Astrocyte of the spinal cord (primary cell): Measurements from ENCODE around the gene RERE.

Experiments
- DNase-seq: peaks from one replicate; pipeline ENCODE4 v3.0.0; 2011; ENCODE audit warnings: low read depth, low spot score
- H3K4me3 ChIP-seq: 2 replicates; pipeline ENCODE4 v1.5.1; 2011; ENCODE audit warnings: low read depth, mild to moderate bottlenecking, low read length, moderate library complexity
- CTCF ChIP-seq: IDR thresholded peaks from 2 replicates; pipeline ENCODE4 v1.5.1; 2012; ENCODE audit warnings: low read depth, mild to moderate bottlenecking, low read length, inconsistent platforms
- in situ Hi-C: cut with HindIII; loops from 2 replicates; pipeline ENCODE4 v1.10.0; 2017; ENCODE audit warnings: low sequenced_read_pairs

RERE gene

DNA sequence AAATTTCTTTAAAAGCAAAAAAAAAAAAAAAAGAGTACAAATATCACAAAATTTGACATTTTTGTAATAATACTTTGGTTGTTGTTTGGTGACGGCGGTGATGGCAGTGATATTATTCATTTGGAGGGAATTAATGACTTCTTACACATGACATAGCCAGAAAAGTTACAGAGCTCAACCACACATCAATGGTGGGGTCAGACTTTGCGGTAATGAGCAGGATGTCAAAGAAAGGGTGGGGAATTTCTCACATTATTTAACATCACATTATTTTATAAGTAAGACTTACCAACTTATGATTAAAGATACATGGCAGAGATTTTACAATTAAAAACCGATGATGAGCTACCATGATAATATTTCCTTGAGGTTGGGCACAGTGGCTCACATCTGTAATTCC lies 248.2 kb downstream of the RERE start:
- TF ChIP-seq CTCF = no peak
- no peak overlapping the region for H3K4me3 ChIP-seq
- DNase-seq = no peak
- in situ Hi-C loops = no loop called here

- in situ Hi-C loops = no loop called here
- DNase-seq = no peak
- no peak overlapping the region for H3K4me3 ChIP-seq
- TF ChIP-seq CTCF = no peak
Measured at GRCh38 chr1:8568837-8569236, 248.6 kb downstream of the RERE start.

DNA sequence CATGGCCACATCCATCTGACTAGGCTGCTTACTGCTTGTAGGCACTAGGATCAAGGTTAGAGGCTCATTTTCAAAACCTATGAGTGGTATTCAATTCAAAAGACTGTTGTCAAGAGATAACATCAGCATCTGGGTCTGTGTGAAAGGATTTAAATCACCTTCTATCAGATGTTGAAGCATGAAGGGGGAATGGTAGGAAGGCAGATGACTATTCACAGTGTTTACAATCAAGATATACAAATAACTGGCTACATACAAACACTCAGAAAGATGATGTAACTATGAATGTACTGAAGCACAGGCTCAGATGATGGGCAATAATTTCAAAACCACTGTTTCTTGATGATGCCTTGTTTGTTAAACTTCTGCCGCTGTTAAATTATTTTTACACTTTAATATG lies 250.3 kb downstream of the RERE start:
- no peak for TF ChIP-seq CTCF
- in situ Hi-C loops = no loop called here
- H3K4me3 ChIP-seq = no peak overlapping the region
- DNase-seq = no peak

GRCh38 chr1:8565802-8566201 lies 251.6 kb downstream of the RERE start:
- no peak for DNase-seq
- H3K4me3 ChIP-seq = no peak overlapping the region
- in situ Hi-C loops = no loop called here
- TF ChIP-seq CTCF = no peak

DNA sequence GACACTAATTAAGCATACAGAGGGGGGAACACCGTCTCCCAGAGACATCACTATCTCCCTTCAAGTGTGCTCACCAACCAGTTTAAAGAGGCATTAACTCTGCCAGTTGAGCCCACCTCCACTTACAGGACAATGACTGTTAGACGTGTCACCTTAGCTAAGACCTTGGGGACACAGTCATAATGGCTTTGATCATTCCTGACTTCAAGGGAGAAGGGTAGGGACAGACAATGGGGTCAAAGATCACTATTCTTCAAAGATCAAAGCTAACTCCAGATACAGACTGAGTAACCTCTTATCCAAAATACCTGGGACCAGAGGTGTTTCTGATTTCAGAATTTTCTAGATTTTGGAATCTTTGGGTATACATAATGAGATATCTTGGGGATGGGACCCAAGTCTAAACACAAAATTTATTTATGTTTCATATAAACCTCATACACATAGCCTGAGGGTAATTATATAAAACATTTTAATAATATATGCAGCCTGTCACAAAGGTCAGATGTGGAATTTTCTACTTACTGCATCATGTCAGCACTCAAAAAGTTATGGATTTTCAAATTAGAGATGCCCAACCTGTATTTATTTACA lies 253.4 kb downstream of the RERE start:
- TF ChIP-seq CTCF = no peak

GRCh38 chr1:8562881-8563865 lies 254.3 kb downstream of the RERE start:
- DNase-seq = no peak
- in situ Hi-C loops = no loop called here
- no peak overlapping the region for H3K4me3 ChIP-seq
- TF ChIP-seq CTCF = no peak

More for the DNA sequence above, 253.4 kb downstream of the RERE start:
- in situ Hi-C loops = no loop called here
- no peak overlapping the region for H3K4me3 ChIP-seq
- DNase-seq = no peak
